Measurements from ENCODE around the gene ECT2.
"Not testable (repeated sequence)": the region's sequence is repeated elsewhere in the genome, so short reads cannot be mapped to it uniquely, and the experiment has no call there.

Gene ECT2, protein sequence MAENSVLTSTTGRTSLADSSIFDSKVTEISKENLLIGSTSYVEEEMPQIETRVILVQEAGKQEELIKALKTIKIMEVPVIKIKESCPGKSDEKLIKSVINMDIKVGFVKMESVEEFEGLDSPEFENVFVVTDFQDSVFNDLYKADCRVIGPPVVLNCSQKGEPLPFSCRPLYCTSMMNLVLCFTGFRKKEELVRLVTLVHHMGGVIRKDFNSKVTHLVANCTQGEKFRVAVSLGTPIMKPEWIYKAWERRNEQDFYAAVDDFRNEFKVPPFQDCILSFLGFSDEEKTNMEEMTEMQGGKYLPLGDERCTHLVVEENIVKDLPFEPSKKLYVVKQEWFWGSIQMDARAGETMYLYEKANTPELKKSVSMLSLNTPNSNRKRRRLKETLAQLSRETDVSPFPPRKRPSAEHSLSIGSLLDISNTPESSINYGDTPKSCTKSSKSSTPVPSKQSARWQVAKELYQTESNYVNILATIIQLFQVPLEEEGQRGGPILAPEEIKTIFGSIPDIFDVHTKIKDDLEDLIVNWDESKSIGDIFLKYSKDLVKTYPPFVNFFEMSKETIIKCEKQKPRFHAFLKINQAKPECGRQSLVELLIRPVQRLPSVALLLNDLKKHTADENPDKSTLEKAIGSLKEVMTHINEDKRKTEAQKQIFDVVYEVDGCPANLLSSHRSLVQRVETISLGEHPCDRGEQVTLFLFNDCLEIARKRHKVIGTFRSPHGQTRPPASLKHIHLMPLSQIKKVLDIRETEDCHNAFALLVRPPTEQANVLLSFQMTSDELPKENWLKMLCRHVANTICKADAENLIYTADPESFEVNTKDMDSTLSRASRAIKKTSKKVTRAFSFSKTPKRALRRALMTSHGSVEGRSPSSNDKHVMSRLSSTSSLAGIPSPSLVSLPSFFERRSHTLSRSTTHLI

DNA sequence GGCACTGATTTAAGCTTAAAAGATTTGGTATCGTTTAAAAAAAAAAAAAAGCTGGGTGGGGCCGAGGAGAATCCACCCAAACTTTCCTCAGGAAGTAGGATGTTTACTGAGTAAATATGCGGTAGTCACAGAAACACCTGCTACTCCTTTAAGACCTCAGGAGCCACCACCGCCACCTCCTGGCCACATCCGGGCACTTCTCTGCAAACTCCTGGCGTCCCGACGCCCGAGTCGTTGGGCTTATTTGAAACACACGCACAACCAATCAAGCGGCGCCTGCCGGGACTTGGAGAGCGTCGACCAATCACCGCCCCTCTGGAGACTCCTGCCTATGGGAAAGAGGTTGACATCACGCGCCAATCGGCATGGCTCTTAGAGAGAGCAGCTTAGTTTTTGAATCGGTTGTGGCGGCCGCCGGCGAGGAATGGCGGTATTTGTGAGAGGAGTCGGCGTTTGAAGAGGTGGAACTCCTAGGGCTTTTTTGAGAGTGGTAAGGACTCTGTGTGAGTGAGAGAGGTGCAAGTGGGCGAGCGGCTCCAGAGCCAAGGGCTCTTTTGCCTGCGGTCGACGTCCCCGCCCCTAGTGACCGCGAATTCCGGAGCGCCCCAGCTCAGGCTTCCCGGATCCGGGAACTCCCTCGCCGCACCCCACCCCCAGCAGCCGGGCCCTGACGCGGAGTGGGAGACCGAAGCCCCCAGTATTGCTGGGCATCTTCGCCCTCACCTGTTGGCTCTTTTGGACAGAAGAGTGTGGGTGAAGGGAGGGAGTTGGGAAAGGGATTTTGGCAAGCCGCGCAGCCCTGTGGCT, at the start of gene ECT2:
ECT2 (plus strand) TSS at position 359 of the 807 bp plus-strand sequence. CDS start 3,805 bp downstream, outside the sequence.
- peak; percentile 94 for DNase-seq (ENCODE audit: low read depth)

DNA sequence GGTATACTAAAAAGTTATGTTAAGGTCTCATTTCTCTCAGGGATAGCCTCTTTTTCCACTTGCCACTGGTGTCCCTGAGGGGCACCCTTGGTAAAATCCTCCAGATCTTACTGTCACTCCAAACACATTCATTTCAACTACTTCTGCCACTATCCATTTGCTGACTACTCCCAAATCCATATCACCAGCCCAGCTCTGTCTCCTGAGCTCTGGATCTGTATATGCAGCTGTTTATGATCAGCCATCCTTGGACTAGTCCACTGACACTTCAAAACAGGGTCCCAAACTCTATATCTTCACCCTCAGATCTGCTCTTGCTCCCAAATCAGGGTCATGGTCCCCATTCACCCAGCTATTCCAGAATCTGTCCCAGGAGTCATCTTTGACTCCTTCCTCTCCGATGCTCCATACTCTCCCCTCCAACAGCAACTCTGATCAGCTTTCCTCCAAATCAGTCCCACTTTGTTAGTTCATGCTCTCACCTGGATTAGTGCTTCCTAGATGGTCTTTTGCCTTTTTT, 49.5 kb upstream of the ECT2 start:
- DNase-seq (ENCODE audit: low read depth) = no peak

DNA sequence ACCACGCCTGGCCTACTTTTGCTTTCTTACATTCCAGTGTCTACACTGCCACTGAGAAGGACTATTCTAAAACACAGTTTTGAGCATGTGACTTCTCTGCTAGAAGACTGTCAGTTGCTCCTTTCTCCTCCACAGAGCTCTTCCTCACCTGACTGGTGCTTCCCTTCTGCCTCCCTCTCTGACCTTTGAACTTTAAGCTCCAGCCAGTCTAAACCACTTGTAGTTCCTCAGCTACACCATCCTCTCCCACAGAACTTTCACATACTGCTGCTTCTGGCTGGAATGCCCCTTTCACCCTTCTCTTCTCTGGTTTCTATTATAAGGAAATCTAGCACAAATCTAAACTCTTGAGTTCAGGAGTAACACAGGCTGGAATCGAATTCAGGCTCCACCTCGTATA, 48.8 kb upstream of the ECT2 start:
- DNase-seq (ENCODE audit: low read depth) = no peak

DNA sequence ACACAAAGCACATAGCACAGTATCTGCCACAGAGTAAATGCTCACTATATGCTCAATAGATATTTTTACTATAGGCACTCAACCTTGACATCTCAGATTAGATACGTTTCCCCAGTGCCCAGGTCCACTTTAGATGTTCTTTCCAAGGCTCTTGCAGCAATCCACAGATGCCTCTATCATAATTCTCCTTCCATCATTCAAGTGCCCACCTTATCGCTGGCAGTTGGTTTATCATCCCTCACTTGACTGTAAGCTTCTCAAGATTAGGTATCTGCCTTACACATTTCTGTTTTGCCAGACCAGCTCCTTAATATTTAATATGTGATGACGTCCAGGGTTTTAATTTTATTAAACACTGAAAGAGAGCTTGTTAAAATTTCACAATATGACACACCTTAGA, 48.3 kb upstream of the ECT2 start:
- no peak for DNase-seq (ENCODE audit: low read depth)

DNA sequence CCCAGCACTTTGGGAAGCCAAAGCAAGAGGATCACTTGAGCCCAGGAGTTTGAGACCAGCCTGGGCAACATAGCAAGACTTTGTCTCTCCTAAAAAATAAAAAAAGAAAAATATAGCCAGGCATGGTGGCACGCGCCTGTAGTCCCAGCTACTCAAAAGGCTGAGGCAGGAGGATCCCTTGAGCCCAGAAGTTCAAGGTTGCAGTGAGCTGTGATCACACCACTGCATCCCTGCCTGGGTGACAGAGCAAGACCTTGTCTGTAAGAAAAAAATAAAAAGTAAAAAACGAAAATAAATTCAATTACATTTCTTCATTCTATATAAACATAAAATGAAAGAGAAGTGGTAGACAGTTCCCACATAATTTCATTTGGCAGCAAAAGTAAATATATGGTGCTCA, 47.8 kb upstream of the ECT2 start:
- not testable (repeated sequence) for DNase-seq (ENCODE audit: low read depth)

DNA sequence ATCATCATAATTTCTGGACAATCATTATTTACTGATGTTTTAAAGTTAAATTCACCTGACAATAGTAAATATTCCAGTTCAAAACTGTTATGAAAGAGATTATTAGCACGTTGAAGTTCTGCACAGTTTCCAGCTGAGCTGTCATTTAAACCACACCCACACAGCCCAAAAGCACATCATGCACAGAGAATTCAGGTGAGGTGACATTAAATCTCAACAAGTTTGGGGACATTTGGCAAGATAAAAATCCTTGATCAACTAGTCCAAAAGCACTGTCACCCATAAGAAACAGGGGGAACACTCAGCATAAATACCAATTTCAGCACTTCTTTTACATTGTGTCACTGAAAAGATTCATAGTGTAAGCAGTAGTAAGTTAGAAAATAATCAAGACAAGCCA, 46.5 kb upstream of the ECT2 start:
- no peak for DNase-seq (ENCODE audit: low read depth)

DNA sequence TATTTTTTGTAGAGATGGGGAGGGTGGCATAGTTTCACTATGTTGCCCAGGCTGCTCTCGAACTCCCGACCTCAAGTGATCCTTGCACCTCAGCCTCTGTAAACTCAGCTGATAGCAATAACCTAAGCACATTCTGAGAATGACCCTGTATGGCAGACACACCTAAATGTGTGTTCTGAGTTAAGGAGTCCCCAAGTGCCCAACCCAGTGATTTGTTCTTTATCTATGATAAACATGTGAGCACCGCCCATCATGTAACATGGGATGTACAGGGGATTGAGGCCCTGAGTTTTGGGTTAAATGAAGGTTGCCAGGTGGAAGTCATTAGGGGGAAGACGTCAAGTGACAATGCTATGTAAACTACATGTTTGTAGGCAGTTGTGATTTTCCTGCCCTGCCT, 45.4 kb upstream of the ECT2 start:
- DNase-seq (ENCODE audit: low read depth) = no peak

DNA sequence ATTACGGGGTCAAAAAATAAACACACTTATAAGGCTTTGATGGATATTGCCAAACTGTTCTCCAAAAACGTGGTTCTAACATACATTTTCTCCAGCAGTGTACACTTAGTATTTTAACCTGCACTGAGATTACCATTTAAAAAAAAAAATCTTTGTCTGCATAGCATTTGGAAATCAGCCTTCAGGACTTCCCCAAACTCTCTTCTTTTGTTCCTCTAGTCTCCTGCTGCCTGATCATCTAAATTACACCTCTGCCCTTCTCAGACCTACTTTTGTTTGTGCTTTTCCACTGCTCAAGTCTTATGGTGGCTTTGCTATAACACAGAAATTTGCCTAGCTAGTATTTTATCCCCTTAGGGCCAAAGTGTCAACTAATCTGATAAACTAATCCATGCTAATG, 43.5 kb upstream of the ECT2 start:
- DNase-seq (ENCODE audit: low read depth) = no peak

DNA sequence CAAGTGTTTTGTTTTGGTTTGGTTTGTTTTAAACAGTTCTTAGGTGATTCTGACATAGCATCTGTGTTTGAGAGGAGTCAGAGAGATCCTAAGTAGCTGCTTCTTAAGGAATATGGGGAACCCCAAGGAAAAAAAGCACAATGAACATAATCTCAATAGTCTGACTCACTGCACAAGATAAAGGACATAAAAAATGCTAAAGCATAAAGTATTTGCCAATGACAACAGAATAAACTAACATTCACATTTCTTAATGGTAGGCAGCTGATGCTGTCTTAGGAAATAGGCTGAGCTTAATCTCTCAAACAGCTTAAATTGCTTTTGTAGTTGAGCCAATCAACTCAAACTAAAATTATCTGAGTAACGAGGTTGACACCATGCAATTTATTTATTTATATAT, 42.6 kb upstream of the ECT2 start:
- DNase-seq (ENCODE audit: low read depth) = no peak

DNA sequence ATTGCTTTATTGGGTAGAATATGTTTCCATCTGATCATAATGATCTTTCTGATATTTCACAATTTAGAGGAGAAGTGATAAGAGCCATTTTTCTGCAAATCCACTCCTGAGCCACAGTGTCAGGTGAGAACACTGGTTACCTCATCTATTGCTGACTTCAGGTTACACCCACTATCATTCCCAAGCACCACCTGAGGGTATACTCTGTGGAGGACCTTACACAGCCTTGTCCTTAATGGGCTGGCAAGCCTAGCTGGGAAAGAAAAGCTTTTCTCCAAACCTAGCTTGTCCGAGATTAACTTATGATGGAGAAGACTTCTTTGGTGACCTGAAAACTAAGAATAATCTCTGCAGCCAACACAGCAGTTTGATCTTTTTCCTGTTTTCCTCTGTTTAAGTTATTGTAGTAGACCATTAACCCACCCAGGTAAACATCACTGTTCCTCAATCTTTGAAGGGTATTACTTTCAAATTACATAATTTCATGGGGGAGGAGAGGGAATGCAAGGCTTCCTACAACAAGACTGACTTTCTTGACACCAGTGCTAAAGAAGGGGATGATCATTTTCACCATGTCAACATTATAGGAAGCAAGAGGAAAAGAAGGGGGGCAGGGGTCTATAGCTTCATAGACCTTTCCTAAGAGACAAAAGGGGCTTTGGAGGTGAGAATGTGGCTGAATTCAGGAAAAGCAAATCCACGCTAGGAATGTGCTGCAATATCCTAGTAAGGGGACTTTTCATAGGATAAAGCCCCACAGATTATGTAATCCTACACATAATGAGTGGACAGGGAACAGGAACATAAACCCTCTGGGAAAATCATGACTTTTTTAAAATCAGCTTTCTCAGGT, 41.4 kb upstream of the ECT2 start:
- no peak for DNase-seq (ENCODE audit: low read depth)

DNA sequence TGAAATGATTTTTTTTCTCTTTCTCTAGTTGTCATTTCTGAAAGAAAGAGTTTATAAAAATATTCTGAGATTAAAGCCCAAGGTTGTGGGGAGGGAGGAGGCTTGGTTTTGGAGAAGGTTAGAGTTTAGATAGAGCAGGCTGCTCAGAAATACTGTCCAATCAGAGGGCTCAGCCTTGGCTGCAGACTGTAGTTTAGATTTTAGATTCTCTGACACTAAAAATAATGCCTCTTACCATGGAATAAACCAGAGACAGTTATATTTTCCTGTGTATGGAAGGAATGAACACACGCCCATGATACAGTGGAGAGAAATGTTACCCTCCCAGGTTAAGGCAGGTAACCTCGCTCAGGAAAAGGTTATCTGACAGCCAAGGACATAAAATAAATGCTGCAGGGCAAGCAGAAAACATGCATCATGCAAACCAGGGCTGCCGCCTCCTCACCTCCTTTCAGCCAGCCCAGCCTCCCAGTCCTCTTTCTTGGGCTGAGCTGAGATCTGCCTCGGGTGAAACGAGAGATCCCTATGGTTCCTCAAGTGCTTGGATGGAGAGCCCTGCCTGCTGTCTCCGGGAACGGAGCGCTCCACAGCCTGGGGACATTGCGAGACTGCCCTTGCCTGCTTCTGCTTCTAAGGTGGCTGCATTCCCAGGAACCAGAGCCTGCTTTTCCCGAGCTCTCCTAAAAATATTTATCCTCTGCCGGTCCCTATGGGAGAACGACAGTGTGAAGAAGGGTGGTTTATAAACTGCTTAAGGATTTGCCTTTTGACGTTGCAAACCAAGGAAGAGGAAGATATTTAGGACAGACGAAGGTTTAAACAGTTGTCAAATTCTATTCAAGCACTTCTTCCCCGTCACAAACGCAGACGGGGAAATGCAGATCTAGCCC, 40.5 kb upstream of the ECT2 start:
- no peak for DNase-seq (ENCODE audit: low read depth)

DNA sequence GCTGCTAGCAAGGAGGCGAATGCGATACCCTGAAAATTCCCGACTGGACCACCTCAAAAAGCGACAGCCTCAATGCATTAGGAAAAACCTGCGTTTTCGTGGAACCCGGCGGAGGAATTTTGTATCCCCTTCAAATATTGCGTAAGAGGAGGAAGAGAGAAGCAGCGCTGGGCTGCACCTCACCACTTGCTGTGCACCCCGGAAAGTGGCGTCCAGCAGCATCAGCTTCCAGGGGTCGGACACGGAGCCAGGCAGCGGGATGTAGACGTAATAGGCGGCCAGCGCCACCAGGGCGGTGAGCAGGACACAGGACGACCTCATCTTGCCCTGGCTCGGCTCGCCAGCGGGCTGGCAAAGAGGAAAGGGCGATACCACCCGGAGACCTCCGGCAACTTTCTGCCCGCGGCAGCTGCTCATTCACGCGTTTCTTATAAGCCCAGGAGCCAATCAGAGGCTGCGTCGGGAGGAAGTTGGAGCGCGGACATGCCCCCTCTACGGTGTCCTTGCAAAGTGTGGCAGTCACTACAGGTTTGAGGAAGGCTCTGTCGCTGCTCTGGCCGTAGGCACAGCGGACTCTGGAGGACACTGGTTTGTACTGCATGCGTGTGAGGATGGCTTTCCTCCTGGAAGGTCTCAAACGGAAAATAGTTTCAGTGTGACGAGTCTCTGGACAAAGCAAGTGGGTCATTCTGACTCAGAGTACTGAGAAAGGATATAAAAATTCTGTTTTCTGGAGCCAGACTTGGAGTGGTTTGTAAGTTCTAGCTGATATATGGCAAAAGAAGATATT, 39.7 kb upstream of the ECT2 start, which contains the start of gene NCEH1:
NCEH1 (minus strand) TSS at position 404 of the 790 bp plus-strand sequence; CDS start at position 321, 83 bp downstream.
- DNase-seq (ENCODE audit: low read depth) = peak; percentile 51

DNA sequence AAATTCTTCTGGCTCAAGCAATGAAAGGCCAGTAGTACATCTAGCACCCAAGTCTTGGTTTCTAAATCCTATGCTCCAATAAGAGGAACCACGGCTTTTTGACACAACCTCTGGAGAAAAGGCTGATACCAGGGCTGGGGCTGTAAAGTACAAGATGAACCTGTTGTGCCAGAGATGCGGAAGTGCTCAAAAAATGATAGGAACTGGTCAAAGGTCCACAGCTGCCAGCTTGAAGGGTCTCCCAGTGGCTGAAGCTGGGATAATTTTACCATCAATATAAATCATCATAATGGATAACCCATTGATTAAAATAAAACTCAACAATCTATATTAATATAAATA, 39.1 kb upstream of the ECT2 start:
- DNase-seq (ENCODE audit: low read depth) = no peak

DNA sequence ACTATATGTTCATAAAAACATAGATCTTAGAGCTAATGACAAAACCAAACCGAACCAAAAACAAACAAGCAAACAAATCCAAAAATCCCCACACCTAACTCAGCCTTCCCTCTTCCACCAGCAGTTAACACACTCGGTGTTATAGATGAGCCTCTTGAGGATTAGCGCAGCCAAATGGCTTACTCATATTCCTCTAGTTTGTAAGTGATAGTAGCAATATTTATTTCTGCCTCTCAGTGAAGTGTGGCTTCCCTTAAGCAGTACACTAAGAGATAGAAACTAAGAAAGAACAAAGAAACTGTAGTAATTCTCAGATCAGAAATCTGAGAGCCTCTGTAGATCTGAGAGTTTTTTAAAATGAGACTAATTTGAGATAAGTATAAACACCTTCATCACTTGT, 37.2 kb upstream of the ECT2 start:
- DNase-seq (ENCODE audit: low read depth) = no peak

DNA sequence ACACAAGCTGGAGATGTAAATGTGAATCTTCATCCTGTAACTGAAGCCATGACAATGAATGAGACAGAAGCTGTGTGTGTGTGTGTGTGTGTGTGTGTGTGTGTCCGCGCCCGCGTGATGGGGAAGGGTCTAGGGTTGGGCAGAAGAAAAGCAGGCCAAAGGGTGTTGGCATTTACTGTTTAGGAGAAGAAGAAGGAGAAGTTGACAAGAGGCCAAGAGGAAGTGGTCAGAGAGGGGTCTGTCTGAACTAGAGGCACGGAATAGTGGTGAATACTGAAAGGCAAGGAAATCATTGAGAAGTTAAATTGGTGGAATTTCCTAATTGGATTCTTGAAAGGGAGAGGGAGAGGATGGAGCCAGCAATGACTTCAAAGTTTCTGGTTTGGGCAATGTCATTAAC, 34.0 kb upstream of the ECT2 start:
- DNase-seq (ENCODE audit: low read depth) = no peak

DNA sequence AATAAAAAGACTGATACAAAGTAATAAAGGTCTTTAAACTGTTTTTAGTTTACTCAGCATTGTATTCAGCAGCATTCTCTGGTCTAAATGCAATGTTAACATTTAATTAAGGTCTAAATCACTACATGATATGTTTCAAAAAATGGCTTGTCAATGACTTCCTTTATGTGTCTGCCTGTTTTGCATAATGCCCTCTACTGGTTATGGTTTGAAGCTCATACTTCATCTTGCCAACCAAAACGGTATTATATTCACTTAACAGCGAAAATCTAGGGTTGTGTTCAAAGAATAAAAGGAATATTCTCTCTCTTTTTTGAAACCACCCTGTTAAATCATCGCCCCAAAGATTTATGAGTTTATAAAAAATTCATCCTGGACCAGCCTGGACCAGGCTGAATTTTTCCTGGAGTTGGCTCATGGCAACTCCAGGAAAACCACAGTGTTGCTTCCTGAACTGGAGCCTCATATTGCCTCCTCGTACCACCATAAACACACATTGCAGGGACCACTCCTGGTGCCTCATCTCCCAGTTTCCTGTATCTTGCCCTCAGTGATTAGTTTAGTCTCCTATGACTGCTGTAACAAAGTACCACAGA, 32.9 kb upstream of the ECT2 start:
- DNase-seq (ENCODE audit: low read depth) = no peak

DNA sequence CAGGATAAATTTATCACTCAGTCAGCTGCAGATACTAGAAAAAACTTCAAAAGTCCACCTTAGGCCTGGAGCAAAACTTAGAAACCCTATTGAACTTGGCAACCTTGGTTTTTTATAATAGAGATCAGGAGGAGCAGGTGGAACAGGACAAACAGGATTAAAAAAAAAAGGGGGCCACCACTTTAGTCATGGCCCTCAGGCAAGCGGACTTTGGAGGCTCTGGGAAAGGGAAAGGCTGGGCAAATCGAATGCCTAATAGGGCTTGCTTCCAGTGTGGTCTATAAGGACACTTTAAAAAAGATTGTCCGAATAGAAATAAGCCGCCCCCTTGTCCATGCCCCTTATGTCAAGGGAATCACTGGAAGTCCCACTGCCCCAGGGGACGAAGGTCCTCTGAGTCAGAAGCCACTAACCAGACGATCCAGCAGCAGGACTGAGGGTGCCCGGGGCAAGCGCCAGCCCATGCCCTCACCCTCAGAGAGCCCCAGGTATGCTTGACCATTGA, 27.9 kb upstream of the ECT2 start:
- not testable (repeated sequence) for DNase-seq (ENCODE audit: low read depth)

DNA sequence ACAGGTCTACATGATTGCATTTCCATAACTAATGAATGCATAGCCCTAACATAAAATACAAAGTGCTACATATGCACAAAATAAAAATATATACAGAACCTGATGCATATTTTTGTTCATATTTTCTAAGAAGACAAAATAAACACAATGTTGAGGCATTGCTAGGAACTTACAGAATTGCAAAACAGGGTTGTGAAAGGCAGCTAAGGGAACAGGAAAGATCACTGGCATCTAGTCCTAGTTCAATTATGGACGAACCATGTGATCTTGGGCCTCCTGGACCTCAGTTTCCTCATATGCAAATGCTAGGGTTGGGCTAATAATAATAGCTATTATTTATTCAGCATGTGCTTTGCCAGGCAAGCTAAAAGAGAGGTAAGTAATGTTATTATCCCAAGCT, 24.1 kb upstream of the ECT2 start:
- no peak for DNase-seq (ENCODE audit: low read depth)

DNA sequence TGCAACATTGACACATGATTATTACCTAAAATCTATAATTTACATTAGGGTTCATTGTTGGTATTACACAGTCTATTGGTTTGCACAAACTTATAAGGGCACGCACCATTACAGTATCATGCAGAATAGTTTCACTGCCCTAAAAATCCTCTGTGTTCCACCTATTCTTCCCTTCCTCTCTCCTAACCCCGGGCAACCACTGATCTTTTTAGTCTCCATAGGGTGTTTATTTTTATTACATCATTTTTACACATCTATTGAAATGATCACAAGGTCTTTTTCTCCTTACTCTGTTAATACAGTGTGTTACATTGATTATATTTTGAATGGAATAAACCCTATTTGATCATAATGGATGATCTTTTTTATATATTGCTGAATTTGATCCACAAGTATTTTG, 15.5 kb upstream of the ECT2 start:
- DNase-seq (ENCODE audit: low read depth) = no peak
